ENCODE measurements around the gene STAMBPL1.

The STAMBPL1 gene

DNA sequence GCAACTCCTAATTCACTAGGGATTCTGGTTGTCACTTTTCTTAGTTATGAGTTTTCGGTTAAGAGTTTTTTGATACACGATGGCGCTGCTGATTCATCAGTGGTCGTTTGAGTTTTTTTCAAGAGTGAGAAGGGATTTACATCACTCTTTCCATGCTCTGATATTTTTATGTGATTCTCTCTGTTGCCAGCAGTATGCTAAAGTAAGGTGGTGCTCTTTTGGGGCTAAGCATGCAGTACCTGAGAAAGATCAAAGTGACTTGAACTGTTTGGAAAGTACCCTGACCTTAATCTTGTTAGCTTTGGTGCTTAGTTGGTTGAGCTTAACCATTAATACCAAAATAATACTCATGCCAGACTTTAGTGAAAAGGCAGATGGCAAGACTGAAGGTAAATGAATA, 28.1 kb downstream of the STAMBPL1 start:
- no peaks in the 10 kb centered on the region for H3K27me3 ChIP-seq
- peaks cover 0 to 13% of the 10 kb centered on the region in 2 experiments for H3K4me1 ChIP-seq (ENCODE audit: control insufficient read depth in 1 of 2, insufficient read depth in 1 of 2, low read depth in 1 of 2, low read length in 1 of 2)
- no peaks in the 10 kb centered on the region for H3K9me3 ChIP-seq
- no peak overlapping the region for H3K27ac ChIP-seq
- TF ChIP-seq, protein P1, sequence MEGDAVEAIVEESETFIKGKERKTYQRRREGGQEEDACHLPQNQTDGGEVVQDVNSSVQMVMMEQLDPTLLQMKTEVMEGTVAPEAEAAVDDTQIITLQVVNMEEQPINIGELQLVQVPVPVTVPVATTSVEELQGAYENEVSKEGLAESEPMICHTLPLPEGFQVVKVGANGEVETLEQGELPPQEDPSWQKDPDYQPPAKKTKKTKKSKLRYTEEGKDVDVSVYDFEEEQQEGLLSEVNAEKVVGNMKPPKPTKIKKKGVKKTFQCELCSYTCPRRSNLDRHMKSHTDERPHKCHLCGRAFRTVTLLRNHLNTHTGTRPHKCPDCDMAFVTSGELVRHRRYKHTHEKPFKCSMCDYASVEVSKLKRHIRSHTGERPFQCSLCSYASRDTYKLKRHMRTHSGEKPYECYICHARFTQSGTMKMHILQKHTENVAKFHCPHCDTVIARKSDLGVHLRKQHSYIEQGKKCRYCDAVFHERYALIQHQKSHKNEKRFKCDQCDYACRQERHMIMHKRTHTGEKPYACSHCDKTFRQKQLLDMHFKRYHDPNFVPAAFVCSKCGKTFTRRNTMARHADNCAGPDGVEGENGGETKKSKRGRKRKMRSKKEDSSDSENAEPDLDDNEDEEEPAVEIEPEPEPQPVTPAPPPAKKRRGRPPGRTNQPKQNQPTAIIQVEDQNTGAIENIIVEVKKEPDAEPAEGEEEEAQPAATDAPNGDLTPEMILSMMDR (IDR thresholded peaks at IDR 0.05): no peak
- H3K36me3 ChIP-seq: peaks cover 35% of the 10 kb centered on the region
- H3K4me3 ChIP-seq (ENCODE audit: low read depth in 1 of 2, low read length in 1 of 2): no peak overlapping the region

GRCh38 chr10:88911116-88911515, 31.1 kb downstream of the STAMBPL1 start:
- no peak overlapping the region for H3K4me3 ChIP-seq (ENCODE audit: low read depth in 1 of 2, low read length in 1 of 2)
- TF ChIP-seq, protein P1 (IDR thresholded peaks at IDR 0.05): no peak
- no peaks in the 10 kb centered on the region for H3K27me3 ChIP-seq
- H3K9me3 ChIP-seq: no peaks in the 10 kb centered on the region
- H3K36me3 ChIP-seq: peaks cover 17% of the 10 kb centered on the region
- peaks cover 14 to 28% of the 10 kb centered on the region in 2 experiments for H3K4me1 ChIP-seq (ENCODE audit: control insufficient read depth in 1 of 2, insufficient read depth in 1 of 2, low read depth in 1 of 2, low read length in 1 of 2)
- H3K27ac ChIP-seq: no peak overlapping the region

DNA sequence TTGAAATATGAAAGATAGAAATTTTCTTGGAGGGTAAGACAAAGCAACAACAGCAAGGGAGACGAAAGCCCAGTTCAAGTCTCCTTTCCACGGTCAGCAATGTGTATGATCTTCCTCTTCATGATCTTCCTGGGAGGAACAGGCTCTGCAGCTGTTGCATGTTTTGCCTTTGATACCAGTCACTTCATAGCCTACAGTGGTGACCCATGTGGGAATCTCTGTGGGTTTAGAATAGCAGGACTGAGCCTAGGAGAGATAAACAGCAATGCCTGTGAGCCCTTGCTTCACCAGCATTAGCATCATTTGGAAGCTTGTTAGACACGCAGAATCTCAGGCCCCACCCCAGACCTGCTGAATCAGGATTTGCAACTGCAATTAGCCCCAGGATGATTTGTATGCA, 31.8 kb downstream of the STAMBPL1 start:
- no peaks in the 10 kb centered on the region for H3K27me3 ChIP-seq
- H3K4me3 ChIP-seq (ENCODE audit: low read depth in 1 of 2, low read length in 1 of 2): no peak overlapping the region
- H3K4me1 ChIP-seq (ENCODE audit: control insufficient read depth in 1 of 2, insufficient read depth in 1 of 2, low read depth in 1 of 2, low read length in 1 of 2): peaks cover 19 to 30% of the 10 kb centered on the region in 2 experiments
- H3K9me3 ChIP-seq: no peaks in the 10 kb centered on the region
- H3K27ac ChIP-seq: no peak overlapping the region
- H3K36me3 ChIP-seq: peaks cover 11% of the 10 kb centered on the region
- TF ChIP-seq, protein P1 (IDR thresholded peaks at IDR 0.05): no peak

- TF ChIP-seq, protein P1 (IDR thresholded peaks at IDR 0.05): no peak
- H3K27me3 ChIP-seq: no peaks in the 10 kb centered on the region
- H3K9me3 ChIP-seq: no peaks in the 10 kb centered on the region
- H3K27ac ChIP-seq: no peak overlapping the region
- peaks cover 19 to 30% of the 10 kb centered on the region in 2 experiments for H3K4me1 ChIP-seq (ENCODE audit: control insufficient read depth in 1 of 2, insufficient read depth in 1 of 2, low read depth in 1 of 2, low read length in 1 of 2)
- no peak overlapping the region for H3K4me3 ChIP-seq (ENCODE audit: low read depth in 1 of 2, low read length in 1 of 2)
- peaks cover 10% of the 10 kb centered on the region for H3K36me3 ChIP-seq
These were observed 33.1 kb downstream of the STAMBPL1 start for GRCh38 chr10:88913127-88913526.

GRCh38 chr10:88913788-88914187, 33.7 kb downstream of the STAMBPL1 start:
- peaks cover 10% of the 10 kb centered on the region for H3K36me3 ChIP-seq
- TF ChIP-seq, protein P1 (IDR thresholded peaks at IDR 0.05): no peak
- no peak overlapping the region for H3K4me3 ChIP-seq (ENCODE audit: low read depth in 1 of 2, low read length in 1 of 2)
- peaks cover 19 to 25% of the 10 kb centered on the region in 2 experiments for H3K4me1 ChIP-seq (ENCODE audit: control insufficient read depth in 1 of 2, insufficient read depth in 1 of 2, low read depth in 1 of 2, low read length in 1 of 2)
- no peaks in the 10 kb centered on the region for H3K27me3 ChIP-seq
- H3K27ac ChIP-seq: no peak overlapping the region
- no peaks in the 10 kb centered on the region for H3K9me3 ChIP-seq

DNA sequence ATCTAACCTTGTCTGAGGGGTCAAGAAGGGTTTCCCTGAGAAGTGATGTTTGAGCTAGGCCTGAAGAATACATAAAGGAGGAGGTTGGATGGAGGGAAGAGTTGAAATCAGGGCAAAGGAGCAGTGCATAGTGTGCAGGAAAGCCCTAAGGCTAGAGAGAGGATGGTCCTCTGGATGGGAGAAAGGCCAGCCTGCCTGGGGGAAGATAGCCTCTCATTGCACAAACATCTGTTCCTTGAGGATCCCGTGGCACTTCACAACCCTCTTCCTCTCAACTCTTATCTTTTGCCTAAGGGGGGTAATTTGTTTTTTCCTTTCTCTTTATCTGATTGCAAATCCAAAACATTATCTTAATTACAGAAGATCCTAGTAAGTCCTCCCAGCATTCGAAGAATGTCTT, 35.7 kb downstream of the STAMBPL1 start:
- H3K27me3 ChIP-seq: no peaks in the 10 kb centered on the region
- no peaks in the 10 kb centered on the region for H3K9me3 ChIP-seq
- peaks cover 10% of the 10 kb centered on the region for H3K36me3 ChIP-seq
- H3K4me3 ChIP-seq (ENCODE audit: low read depth in 1 of 2, low read length in 1 of 2): no peak overlapping the region
- H3K4me1 ChIP-seq (ENCODE audit: control insufficient read depth in 1 of 2, insufficient read depth in 1 of 2, low read depth in 1 of 2, low read length in 1 of 2): peaks cover 17 to 19% of the 10 kb centered on the region in 2 experiments
- TF ChIP-seq, protein P1 (IDR thresholded peaks at IDR 0.05): no peak
- H3K27ac ChIP-seq: peak overlapping the region; percentile 45

Measured in neutrophil (primary cell).